ENCODE results near the gene PDCL3.

The PDCL3 gene

GRCh38 chr2:100613719-100614118, 50.9 kb downstream of the PDCL3 start:
- DNase-seq = no peak

- DNase-seq = no peak
Observed at GRCh38 chr2:100614455-100615000, 51.7 kb downstream of the PDCL3 start.

GRCh38 chr2:100615471-100615870, 52.7 kb downstream of the PDCL3 start:
- DNase-seq = no peak

GRCh38 chr2:100615886-100616285, 53.1 kb downstream of the PDCL3 start:
- DNase-seq = no peak

- DNase-seq = no peak
Observed at GRCh38 chr2:100616841-100617390, 54.1 kb downstream of the PDCL3 start.

- DNase-seq = no peak
Observed at GRCh38 chr2:100619951-100620350, 57.2 kb downstream of the PDCL3 start.

- no peak for DNase-seq
Observed at GRCh38 chr2:100620481-100620880, 57.7 kb downstream of the PDCL3 start.

GRCh38 chr2:100621371-100621951, 58.7 kb downstream of the PDCL3 start:
- no peak for DNase-seq

GRCh38 chr2:100623033-100623715, 60.4 kb downstream of the PDCL3 start:
- DNase-seq = no peak

- DNase-seq = no peak
Observed at GRCh38 chr2:100623930-100624329, 61.1 kb downstream of the PDCL3 start.

GRCh38 chr2:100624536-100624935, 61.7 kb downstream of the PDCL3 start:
- DNase-seq = no peak

GRCh38 chr2:100625717-100626116, 62.9 kb downstream of the PDCL3 start:
- DNase-seq = no peak
